ENCODE results near the gene TAF1D. TPM values are rescaled to one million over a fixed set of nuclear protein-coding genes. Genes with fewer than 3 reads are reported as not detected.

Gene TAF1D
- total and polyA plus RNA-seq, 2 donors (not counting 3 experiments of a cell fraction or from before 2014, with no cell fraction given): 60.7 to 181 TPM

DNA sequence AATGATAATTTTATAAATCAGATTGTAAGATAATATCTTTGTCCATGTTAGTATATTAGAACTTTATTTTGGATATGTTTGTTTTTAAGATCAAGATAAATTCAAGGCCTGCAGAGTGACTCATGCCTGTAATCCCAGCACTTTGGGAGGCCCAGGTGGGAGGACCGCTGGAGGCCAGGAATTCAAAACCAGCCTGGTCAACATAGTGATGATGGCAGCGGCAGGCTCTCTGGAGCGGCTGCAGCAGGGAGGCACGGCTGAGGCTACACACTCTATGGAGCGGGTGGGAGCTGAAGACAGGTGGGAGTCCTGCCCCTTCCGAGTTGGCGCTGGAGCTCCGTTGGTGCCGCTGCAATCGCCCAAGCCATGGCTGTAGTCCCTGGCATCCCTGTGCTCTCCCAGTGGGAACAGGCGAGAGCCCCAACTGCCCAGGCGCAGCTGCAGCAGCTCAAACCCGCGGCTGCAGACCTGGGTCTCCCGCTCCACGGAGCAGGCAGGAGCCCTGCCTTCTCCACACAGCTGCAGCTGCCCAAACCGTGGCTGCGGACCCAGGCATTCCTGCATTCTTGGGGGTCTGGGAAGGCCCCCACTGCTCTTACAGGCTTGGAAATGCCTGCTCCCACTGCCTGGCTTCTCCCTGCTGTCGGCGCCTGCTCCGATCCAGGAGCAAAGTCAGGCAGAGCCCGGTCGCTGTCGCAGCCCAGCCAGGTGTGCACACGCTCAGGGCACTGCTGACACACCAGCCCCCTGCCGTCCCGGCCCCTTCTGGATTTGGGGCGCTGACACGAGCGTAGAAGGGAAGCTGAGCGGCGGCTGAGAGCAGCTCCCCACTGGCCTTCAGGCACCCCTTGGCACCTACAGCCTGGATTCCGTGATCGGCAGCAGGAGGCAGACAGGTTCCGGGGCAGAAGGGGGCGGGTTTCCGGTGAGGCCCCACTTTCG is 16.9 kb upstream of the TAF1D start:
- H3K9ac ChIP-seq (replicated peaks; ENCODE audit: extremely low read depth, insufficient read depth, low read length): no peak overlapping the region
- DNase-seq (ENCODE audit: low read depth, low spot score) (no peak), FAIRE-seq (no peak)
- POLR2A ChIA-PET: no interaction called here
- intact Hi-C loops (cut with micrococcal nuclease) (no loop called here), dilution Hi-C loops (cut with MboI; ENCODE audit: extremely low pct_ligation_motif_present, low sequenced_read_pairs) (no loop called here)
- H3K27ac ChIP-seq (ENCODE audit: insufficient read depth, low read depth, low read length): no peak overlapping the region
- no peaks in the 10 kb centered on the region for H3K9me3 ChIP-seq (replicated peaks; ENCODE audit: control insufficient read depth, insufficient read depth, low read length)
- no peak overlapping the region for H3K4me3 ChIP-seq (replicated peaks in 1 of 3; ENCODE audit: insufficient read depth in 1 of 3, low read depth in 1 of 3, low read length in 3 of 3)
- TF ChIP-seq POLR2AphosphoS5 (IDR thresholded peaks at IDR 0.05; ENCODE audit: insufficient read depth, low read depth, low read length): no peak
- no peak for TF ChIP-seq POLR2A (IDR thresholded peaks at IDR 0.05; ENCODE audit: low read depth, low read length)
- no peak for TF ChIP-seq EZH2 (IDR thresholded peaks at IDR 0.05; ENCODE audit: borderline replicate concordance, low read depth, low read length, severe bottlenecking)
- TF ChIP-seq, protein P1, sequence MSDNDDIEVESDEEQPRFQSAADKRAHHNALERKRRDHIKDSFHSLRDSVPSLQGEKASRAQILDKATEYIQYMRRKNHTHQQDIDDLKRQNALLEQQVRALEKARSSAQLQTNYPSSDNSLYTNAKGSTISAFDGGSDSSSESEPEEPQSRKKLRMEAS (IDR thresholded peaks at IDR 0.05; ENCODE audit: insufficient read depth, insufficient read length): no peak
- TF ChIP-seq GATA2 (IDR thresholded peaks at IDR 0.05; ENCODE audit: insufficient read depth, insufficient read length, low read depth, low read length): no peak
- TF ChIP-seq, protein P2, sequence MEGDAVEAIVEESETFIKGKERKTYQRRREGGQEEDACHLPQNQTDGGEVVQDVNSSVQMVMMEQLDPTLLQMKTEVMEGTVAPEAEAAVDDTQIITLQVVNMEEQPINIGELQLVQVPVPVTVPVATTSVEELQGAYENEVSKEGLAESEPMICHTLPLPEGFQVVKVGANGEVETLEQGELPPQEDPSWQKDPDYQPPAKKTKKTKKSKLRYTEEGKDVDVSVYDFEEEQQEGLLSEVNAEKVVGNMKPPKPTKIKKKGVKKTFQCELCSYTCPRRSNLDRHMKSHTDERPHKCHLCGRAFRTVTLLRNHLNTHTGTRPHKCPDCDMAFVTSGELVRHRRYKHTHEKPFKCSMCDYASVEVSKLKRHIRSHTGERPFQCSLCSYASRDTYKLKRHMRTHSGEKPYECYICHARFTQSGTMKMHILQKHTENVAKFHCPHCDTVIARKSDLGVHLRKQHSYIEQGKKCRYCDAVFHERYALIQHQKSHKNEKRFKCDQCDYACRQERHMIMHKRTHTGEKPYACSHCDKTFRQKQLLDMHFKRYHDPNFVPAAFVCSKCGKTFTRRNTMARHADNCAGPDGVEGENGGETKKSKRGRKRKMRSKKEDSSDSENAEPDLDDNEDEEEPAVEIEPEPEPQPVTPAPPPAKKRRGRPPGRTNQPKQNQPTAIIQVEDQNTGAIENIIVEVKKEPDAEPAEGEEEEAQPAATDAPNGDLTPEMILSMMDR (IDR thresholded peaks at IDR 0.05; ENCODE audit: extremely low read depth in 1 of 2, insufficient read depth in 1 of 2, low read depth in 1 of 2, low read length in 2 of 2): no peak
- TF ChIP-seq JUN (IDR thresholded peaks at IDR 0.05; ENCODE audit: borderline replicate concordance, insufficient read depth, insufficient read length, low read depth): no peak
- TF ChIP-seq FOS (IDR thresholded peaks at IDR 0.05; ENCODE audit: borderline replicate concordance, insufficient read depth, low read length): no peak
- no peak for TF ChIP-seq MYC (IDR thresholded peaks at IDR 0.05; ENCODE audit: low read depth, low read length)
- BruUV-seq (replicated peaks): no TSS peak
- no peak overlapping the region for H3K4me2 ChIP-seq (ENCODE audit: insufficient read depth, low read length)
- H3K79me2 ChIP-seq (ENCODE audit: control insufficient read depth, insufficient read depth, low read length): no peaks in the 10 kb centered on the region
- H3K4me1 ChIP-seq (ENCODE audit: control insufficient read depth, extremely low read depth, insufficient read depth, low read length): no peaks in the 10 kb centered on the region
- CTCF ChIA-PET: no interaction called here
- H3K36me3 ChIP-seq (ENCODE audit: control insufficient read depth in 2 of 2, extremely low read depth in 1 of 2, insufficient read depth in 2 of 2, low read length in 2 of 2): peaks cover 0 to 7% of the 10 kb centered on the region in 2 experiments
- H4K20me1 ChIP-seq (replicated peaks; ENCODE audit: control insufficient read depth, extremely low read depth, insufficient read depth, low read length): no peaks in the 10 kb centered on the region
- no peaks in the 10 kb centered on the region for H3K9me1 ChIP-seq (replicated peaks; ENCODE audit: control insufficient read depth, extremely low read depth, insufficient read depth, low read length)
- no peaks in the 10 kb centered on the region for H3K27me3 ChIP-seq (ENCODE audit: control insufficient read depth in 2 of 2, insufficient read depth in 2 of 2, low read length in 2 of 2)
- H2AFZ ChIP-seq (ENCODE audit: low read depth, low read length): no peak overlapping the region
